Measurements from ENCODE around the gene TLE3.

Gene TLE3

GRCh38 chr15:69999392-70000085, 98.2 kb downstream of the TLE3 start:
- FAIRE-seq, result no peak

- FAIRE-seq, result no peak
These were observed 99.0 kb downstream of the TLE3 start for GRCh38 chr15:69998541-69999391.

- FAIRE-seq, result no peak
These were observed 99.9 kb downstream of the TLE3 start for GRCh38 chr15:69997813-69998212.

Measured in endometrium (tissue), 2 donors.